HG02588 (cell line): Measurements from ENCODE around the gene DDX20.
"Not testable (repeated sequence)": the region's sequence is repeated elsewhere in the genome, so short reads cannot be mapped to it uniquely, and the experiment has no call there.

Experiments
- ATAC-seq: cut with Tn5 transposase; IDR thresholded peaks from one replicate; pipeline ENCODE4 v1.9.1; 2021; ENCODE audit warnings: mild to moderate bottlenecking, moderate library complexity; ENCODE audit not compliant: unreplicated experiment

Gene DDX20

DNA sequence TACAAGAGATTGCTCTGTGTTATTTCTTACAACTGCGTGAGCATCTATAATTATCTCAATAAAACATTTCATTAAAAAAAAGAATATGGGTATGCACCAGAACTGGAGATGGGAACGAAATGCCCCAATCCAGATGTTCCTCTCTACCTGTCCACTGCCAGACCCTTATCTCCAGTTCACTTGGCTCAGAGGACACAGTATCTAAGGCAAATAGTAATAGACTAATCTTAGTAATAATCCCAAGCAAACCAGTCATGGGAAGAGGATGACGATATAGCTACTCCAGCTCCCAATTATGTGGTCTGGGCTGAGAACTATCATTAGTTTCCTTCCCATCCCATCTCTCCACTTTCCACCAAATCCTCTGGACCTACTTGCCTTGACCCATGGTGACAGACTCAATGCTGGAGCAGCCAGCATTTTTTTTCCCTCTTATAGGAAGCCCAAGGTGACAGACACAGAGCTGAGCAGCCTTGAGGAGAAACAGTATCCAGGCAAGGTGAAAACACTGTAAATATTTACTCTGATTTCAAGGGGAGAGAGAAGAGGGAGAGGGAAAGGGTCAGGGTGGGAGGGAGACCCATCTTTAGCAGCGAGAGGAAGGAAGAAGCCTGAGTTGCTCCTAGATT lies 28.7 kb downstream of the DDX20 start:
- no peak for ATAC-seq

DNA sequence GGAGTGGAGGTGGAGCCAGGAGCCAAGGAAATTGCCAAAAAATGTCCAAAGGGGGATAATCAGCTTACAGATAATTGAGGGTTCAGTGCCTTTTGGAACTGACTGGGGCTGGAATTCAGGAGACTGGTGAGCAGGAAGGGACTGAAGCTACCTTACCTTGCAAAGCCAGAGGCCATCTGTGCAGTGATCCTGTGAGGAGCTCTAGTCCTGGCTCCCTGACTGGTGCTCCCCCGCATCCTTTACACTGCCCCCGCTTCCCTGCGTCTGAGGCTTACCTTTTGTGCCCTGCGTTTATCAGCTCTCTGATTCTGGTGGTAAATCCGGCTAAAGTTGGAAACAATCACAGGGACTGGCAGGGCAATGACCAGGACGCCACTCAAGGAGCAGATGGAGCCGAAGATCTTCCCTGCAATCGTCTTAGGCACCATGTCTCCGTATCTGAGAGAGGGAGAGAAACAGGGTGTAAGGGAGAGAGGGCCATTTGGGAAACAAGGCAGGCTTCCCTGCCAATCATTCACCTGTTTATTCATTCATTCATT lies 31.0 kb downstream of the DDX20 start:
- ATAC-seq = no peak

- ATAC-seq = no peak
Measured at GRCh38 chr1:111789142-111789541, 33.4 kb downstream of the DDX20 start.

DNA sequence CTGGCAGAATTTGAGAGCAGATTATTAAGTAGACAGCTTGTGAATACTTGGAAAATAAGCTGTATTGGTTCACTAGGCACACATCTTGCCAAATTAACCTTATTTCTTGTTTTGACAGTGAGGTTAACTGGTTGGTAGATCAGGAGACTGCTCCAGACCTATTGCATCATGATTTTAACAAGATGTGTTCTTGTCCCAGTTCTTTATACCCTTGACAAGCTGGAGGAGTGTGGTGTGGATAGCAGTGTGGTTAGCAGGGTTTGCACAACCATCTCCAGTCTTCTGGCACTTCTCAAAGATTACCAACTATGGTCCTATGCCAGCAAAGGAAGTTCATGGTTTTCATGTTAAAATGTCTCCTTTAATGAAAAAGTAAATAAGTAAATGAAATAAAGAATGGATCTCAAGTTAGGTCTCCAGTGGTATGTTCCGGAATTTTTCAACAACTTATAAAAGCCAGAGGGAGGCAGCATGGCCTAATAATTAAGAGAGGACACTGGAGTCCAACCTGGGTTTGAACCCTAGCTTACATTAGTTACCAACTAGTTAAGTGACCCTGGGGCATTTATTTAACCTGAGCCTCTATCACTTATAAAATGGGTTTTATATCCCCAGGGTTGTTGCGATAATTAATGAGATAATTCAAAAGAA lies 34.1 kb downstream of the DDX20 start:
- no peak for ATAC-seq

GRCh38 chr1:111791776-111792175 lies 36.1 kb downstream of the DDX20 start:
- no peak for ATAC-seq

- ATAC-seq = no peak
Measured at GRCh38 chr1:111792249-111792648, 36.5 kb downstream of the DDX20 start.

DNA sequence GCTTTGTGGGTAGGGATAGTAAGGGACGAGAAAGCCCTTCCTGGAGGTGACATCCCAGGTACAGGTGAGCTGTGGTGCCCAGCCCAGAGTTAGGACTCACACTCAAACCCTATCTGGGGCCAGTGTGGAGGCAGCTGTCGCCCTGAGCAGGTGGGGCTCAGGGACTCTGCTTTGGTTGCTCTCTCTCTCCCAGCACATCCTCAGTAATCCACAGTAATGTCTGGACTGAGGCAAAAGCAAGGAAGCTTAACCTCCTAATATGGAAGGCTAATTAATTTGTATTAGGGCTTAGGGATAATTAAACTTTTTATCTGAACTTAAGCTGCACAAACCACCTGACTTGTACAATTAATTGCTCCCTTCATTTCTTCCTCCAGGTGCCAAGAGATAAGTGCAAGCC lies 38.2 kb downstream of the DDX20 start:
- ATAC-seq = no peak

DNA sequence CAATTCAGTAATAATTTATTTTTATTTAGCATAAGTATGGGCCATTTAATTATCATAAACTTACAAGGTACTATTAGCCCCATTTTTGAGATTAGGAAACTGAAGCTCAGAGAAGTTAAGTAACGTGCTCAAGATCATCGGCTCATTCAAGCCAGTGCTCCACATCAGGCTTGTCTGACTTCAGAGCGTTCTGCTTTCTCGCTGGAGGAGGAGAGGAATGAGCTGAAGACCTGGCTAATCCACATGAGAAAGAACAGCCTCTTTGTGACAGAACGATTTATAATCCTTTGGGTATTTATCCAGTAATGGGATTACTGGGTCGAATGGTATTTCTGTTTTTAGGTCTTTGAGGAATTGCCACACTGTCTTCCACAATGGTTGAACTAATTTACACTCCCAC lies 39.7 kb downstream of the DDX20 start:
- no peak for ATAC-seq

- ATAC-seq = no peak
Measured at GRCh38 chr1:111798580-111798979, 42.9 kb downstream of the DDX20 start.

DNA sequence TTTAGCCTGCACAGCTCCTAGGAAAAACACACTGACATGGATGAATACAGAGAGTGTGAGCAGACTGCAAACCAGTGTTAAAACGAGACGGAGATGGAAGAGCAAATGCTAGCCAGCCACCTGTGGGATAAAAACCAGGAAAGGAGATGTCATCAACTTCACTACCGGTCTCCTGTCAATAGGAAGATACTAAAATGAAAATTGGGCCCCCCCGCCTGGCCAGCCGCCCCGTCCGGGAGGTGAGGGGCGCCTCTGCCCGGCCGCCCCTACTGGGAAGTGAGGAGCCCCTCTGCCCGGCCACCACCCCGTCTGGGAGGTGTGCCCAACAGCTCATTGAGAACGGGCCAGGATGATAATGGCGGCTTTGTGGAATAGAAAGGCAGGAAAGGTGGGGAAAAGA lies 44.0 kb downstream of the DDX20 start:
- not testable (repeated sequence) for ATAC-seq

DNA sequence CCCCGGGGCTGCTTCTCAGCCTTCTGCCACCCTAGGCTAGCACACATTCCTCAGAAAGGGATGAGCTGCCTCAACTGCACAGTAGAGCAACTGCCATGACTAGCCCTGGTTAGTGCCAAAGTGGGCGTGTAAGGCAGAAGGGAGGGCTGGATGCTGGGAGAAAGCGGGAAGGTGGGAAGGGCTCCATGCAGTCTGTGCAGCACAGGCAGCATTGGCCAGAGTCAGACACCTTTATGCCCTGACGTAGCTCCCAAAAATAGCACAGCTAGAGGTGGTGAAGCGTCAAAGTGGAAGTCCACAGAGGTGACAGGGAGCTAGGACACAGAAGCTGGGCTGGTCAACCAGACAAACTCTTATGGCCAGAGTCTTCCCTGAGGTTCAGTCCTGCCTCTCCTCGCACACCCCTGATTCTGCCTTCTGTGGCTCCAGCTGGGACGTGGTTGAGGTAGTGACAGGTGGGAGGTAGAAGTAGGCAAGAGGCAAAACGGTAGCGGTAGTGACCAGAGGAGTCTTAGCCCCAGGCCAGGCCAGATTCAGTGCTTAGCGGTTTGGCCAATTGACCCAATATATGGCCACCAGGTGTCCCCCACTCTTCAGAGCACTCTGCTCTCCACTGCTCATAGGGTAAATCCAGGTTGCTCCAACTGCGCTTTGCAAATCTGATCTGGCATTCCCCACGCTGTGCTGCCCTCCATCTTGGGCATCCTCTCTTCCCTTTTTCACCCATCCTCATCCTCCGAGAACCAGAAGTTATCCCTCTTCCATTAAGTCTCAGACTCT lies 45.6 kb downstream of the DDX20 start:
- no peak for ATAC-seq

DNA sequence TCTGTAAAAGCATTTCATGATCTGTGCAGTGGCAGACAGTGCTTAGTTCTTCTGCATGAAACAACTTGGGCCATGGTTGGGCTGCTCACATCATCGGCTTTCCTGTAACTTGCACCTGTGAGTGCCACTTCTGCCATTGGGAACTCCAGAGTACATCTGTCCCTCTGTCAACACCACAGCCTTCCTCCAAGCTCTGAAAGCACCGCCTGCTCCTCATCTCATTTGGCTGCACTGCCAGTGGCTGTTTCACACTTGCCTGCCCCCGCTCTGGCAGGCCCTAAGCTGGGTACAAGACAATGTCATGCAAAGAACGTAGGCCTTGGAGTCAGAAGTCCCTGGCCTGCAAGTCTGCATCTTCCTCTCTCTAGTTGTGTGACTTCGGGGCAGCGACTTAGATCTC lies 46.4 kb downstream of the DDX20 start:
- ATAC-seq = no peak

GRCh38 chr1:111802984-111803383 lies 47.3 kb downstream of the DDX20 start:
- ATAC-seq = no peak

DNA sequence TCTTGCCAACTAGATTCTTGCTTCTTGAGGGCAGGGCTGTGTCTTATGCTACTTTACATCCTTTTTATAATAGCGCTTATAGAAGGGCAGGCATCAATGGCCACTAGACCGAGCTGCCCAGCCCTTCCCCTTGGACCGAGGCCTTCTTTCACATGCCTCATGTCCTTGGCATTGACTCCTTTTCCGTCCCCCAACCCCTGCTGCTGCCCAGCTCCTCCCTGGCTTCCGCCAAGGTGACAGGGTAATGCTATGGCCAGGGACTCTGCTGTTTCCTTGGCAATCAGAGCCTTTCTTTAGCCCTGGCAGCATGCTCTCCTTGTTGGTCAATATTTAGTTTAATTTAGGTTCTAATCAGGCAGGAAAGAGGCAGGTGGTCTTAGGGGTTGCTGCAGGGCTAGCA lies 48.2 kb downstream of the DDX20 start:
- ATAC-seq = no peak

DNA sequence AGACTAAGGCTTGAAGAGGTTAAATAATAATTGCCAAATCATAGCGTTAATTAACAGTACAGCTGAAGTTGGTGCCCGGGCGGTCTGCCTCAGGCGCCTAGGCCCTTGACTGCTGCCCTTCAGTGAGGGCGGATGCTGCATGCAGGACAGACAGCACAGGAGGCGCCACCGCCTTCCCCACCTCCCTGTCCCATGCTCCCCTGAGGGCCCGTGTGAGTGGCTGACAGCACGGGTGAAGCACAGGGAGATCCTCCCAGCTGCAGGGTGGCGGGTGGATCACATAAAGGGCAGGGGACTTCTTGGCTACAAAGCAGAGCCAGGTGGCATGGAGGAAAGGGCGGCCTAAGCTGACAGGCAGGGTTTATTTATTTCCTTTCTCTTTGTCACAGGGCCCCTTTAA lies 49.1 kb downstream of the DDX20 start:
- ATAC-seq = no peak

DNA sequence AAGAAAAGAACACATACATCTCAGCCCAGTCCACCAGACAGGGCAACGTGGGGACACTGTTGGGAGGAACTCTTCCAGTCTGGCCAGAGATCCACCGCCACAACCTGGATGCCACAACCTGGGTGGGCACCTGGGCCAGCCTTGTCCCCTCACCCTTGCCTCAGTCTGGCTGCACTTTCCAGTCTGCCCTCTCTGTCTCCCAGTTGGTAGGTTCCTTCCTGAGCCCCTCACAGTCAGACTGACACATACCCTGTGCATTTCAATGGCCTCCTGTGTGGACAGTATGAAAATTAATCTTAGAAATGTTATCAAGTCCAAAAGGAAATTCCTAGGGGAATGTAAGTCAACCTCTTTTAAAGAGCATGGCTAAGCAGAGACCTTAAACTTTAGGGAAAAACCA lies 49.5 kb downstream of the DDX20 start:
- no peak for ATAC-seq

- ATAC-seq = no peak
Measured at GRCh38 chr1:111811891-111812290, 56.2 kb downstream of the DDX20 start.

DNA sequence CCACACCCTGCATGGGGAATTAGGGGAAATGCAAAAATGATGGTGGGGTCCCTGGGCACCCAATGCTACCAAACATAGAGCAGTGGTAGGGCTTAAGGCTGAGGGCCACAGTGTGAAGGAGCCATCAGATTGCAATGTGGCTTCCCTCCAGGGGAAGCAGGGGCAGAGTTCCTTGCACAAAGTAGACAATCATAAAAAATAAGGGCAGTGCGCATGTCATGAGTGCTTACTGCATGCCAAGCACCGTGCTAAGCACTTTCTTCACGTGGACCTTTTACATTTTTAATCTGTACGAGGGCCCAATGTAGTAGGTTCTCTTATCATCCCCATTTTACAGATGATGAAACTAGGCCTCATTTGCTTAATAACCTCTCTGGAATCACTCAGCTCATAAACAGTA lies 56.6 kb downstream of the DDX20 start:
- no peak for ATAC-seq

- ATAC-seq = no peak
Measured at GRCh38 chr1:111813440-111814304, 58.0 kb downstream of the DDX20 start.

DNA sequence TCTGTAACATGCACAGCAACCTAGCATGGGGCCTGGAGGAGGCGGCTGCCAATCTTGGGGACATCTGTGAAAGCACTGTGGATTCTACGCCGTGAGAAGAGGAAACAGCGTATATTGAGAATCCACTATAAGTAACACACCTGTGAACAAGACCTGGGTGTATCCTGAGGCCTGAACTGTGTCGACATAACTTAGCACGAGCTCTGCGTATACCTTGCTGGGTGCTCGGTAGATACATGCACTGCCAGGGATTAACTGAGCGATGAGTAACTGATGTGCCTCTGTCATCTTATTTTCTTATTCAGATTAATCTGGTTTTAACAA lies 58.6 kb downstream of the DDX20 start:
- no peak for ATAC-seq

DNA sequence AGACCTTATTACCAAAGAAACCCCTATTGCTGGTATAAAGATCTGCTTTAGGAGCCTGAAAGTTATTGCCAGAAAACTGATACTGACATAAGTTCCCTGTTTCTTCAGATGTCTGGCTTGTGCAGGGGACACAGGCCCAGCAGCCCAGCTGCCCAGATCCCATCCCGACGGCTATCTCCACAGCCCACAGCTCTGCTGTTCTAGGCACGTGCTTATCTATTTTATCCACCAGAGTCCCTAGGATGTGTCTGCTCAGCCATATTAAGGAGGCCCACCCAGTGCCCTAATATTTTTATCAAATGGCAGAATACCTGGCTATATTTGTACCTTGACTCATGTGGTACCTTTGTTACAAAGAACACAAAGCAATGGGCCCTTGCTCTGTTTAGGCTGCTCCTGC lies 58.9 kb downstream of the DDX20 start:
- no peak for ATAC-seq
